Caco-2 (cell line): ENCODE data around the gene CDCA7. TPM values are rescaled to one million over a fixed set of nuclear protein-coding genes. Genes with fewer than 3 reads are reported as not detected.

Experiments used
- BruUV-seq: library from RNA; stranded (reverse); fragments of 400-500 nt; replicated peaks from 2 replicates; lab custom pipeline; 2021; lab: Mats Ljungman, UMichigan
- CTCF ChIA-PET: fragments of 300-600 bp; sonication (Branson Sonifier 250); formaldehyde crosslinking; loops from one replicate; lab custom pipeline; 2022; ENCODE audit warnings: antibody characterized with exemption; lab: Charles Lee
- POLR2A ChIA-PET: fragments of 300-600 bp; sonication (Branson Sonifier 250); formaldehyde crosslinking; loops from one replicate; lab custom pipeline; 2022; ENCODE audit warnings: antibody characterized with exemption; lab: Charles Lee
- DNase-seq, 2 experiments: peaks; one replicate each; pipeline versions ENCODE4 v3.0.0 to v3.0.0-alpha.2; 2020 to 2022
- H3K27me3 ChIP-seq: replicated peaks from 2 replicates; pipeline ENCODE4 v1.6.0; 2011; ENCODE audit warnings: low read length; ENCODE audit not compliant: control insufficient read depth, insufficient read depth
- H3K36me3 ChIP-seq: 2 replicates; pipeline ENCODE4 v1.5.1; 2011; ENCODE audit warnings: low read length; ENCODE audit not compliant: control insufficient read depth, insufficient read depth
- H3K4me1 ChIP-seq: fragments of 250-450 bp; sonication (Bioruptor Pico); 2 replicates; pipeline ENCODE4 v1.5.1; 2020; ENCODE audit warnings: mild to moderate bottlenecking
- H3K4me3 ChIP-seq: 2 replicates; pipeline ENCODE4 v1.5.1; 2011; ENCODE audit warnings: low read depth, mild to moderate bottlenecking, control low read depth, low read length
- H3K9me3 ChIP-seq: fragments of 250-450 bp; sonication (Bioruptor Pico); 2 replicates; pipeline ENCODE4 v1.5.1; 2020; ENCODE audit warnings: mild to moderate bottlenecking, moderate library complexity
- H3K27ac Mint-ChIP-seq: one replicate; pipeline ENCODE4 v1.8.0; 2022; ENCODE audit warnings: mixed read lengths; ENCODE audit not compliant: unreplicated experiment
- H3K27me3 Mint-ChIP-seq: one replicate; pipeline ENCODE4 v1.8.0; 2022; ENCODE audit warnings: mixed read lengths; ENCODE audit not compliant: insufficient read depth, unreplicated experiment
- H3K36me3 Mint-ChIP-seq: one replicate; pipeline ENCODE4 v1.8.0; 2022; ENCODE audit warnings: mild to moderate bottlenecking, mixed read lengths; ENCODE audit not compliant: insufficient read depth, unreplicated experiment
- H3K4me1 Mint-ChIP-seq: one replicate; pipeline ENCODE4 v1.8.0; 2022; ENCODE audit warnings: low read depth, mixed read lengths; ENCODE audit not compliant: unreplicated experiment
- H3K4me3 Mint-ChIP-seq: one replicate; pipeline ENCODE4 v1.8.0; 2022; ENCODE audit warnings: mild to moderate bottlenecking, moderate library complexity, mixed read lengths; ENCODE audit not compliant: unreplicated experiment
- H3K9me3 Mint-ChIP-seq: one replicate; pipeline ENCODE4 v1.8.0; 2022; ENCODE audit warnings: mixed read lengths; ENCODE audit not compliant: unreplicated experiment
- intact Hi-C: fragments of 100-400 bp; cut with micrococcal nuclease; formaldehyde crosslinking; loops from one replicate; pipeline ENCODE4 v1.10.0; 2022; ENCODE audit not compliant: unreplicated experiment
- total RNA-seq: library from RNA; stranded (reverse); gene quantifications from 2 replicates; pipeline ENCODE4 v1.2.3, GENCODE V29; 2022
- TF ChIP-seq, protein P1 (sequence below), 2 experiments: fragments of 200-600 bp in 1 of 2; IDR thresholded peaks; 1 replicate in 1 of 2; 2 replicates in 1 of 2; pipeline versions ENCODE4 v1.5.1 to v1.8.0; 2011 to 2022; ENCODE audit warnings: antibody characterized with exemption in 1 of 2, control low read depth in 1 of 2, inconsistent platforms in 1 of 2, low read depth in 1 of 2, low read length in 1 of 2, mild to moderate bottlenecking in 1 of 2, moderate library complexity in 1 of 2; ENCODE audit not compliant: insufficient read depth in 1 of 2, severe bottlenecking in 1 of 2, unreplicated experiment in 1 of 2

The CDCA7 gene
- total RNA-seq, 1 experiment from 2014 or later = 58.1 TPM

DNA sequence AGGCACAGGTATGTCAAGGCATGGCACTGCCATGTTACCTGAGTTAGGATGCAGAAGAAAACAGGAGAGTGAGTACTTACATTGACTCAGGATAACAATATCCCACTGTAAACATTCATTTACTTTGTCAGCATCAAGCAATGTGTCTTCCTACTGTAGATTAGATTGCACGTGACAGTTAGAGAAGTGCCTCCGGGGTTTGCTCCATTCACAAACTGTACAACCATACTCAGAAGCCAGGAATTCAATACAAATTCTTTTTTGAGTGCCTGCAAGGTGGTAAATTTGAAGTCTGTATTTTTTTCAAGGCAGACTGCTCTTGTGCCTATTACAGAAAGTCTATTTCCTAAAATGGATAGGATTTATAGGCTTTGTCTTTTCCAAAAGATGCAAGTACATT lies 34.1 kb downstream of the CDCA7 start:
- TF ChIP-seq, protein P1, sequence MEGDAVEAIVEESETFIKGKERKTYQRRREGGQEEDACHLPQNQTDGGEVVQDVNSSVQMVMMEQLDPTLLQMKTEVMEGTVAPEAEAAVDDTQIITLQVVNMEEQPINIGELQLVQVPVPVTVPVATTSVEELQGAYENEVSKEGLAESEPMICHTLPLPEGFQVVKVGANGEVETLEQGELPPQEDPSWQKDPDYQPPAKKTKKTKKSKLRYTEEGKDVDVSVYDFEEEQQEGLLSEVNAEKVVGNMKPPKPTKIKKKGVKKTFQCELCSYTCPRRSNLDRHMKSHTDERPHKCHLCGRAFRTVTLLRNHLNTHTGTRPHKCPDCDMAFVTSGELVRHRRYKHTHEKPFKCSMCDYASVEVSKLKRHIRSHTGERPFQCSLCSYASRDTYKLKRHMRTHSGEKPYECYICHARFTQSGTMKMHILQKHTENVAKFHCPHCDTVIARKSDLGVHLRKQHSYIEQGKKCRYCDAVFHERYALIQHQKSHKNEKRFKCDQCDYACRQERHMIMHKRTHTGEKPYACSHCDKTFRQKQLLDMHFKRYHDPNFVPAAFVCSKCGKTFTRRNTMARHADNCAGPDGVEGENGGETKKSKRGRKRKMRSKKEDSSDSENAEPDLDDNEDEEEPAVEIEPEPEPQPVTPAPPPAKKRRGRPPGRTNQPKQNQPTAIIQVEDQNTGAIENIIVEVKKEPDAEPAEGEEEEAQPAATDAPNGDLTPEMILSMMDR (IDR thresholded peaks at IDR 0.05; ENCODE audit: insufficient read depth in 1 of 2, low read depth in 1 of 2, low read length in 1 of 2, severe bottlenecking in 1 of 2, unreplicated experiment in 1 of 2) = no peak
- Mint-ChIP-seq H3K36me3 (no peaks in the 10 kb centered on the region), H3K27ac (no peak overlapping the region), H3K9me3 (no peaks in the 10 kb centered on the region), H3K27me3 (no peaks in the 10 kb centered on the region), H3K4me3 (no peak overlapping the region), H3K4me1 (no peaks in the 10 kb centered on the region)
- intact Hi-C loops = no loop called here
- Histone ChIP-seq H3K27me3 (no peaks in the 10 kb centered on the region), H3K9me3 (no peaks in the 10 kb centered on the region), H3K36me3 (no peaks in the 10 kb centered on the region), H3K4me3 (no peak overlapping the region), H3K4me1 (no peaks in the 10 kb centered on the region)
- BruUV-seq = no TSS peak
- DNase-seq = no peak
- ChIA-PET CTCF (no interaction called here), POLR2A (no interaction called here)

DNA sequence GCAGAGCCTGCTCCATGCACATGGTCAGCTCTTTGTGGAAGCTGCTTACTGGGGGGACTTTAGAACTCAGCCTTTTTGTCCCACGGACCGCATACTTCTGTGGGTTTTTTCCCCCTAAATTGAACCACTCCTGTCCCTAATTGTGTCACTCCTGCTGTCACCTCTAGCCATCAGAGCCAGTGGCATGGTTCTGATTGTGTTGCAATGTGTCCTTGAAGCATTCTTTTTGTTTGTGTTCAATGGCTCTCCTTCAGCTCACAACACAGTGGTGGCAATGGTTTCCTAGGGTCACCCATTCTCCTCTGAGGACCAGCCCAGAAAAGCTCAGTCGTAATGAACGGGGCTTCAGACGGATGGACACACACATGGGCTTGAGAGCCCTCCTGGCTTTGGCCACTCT lies 35.4 kb downstream of the CDCA7 start:
- ChIA-PET CTCF (no interaction called here), POLR2A (no interaction called here)
- intact Hi-C loops = loop anchor here (10.0 kb wide), 1 partner anchor 585 kb away; no protein-coding TSS in a partner anchor
- Histone ChIP-seq H3K9me3 (no peaks in the 10 kb centered on the region), H3K27me3 (no peaks in the 10 kb centered on the region), H3K36me3 (no peaks in the 10 kb centered on the region), H3K4me3 (no peak overlapping the region), H3K4me1 (no peaks in the 10 kb centered on the region; the same call in 1 of the 2 replicates)
- no peak overlapping the region for H3K4me3 Mint-ChIP-seq
- TF ChIP-seq, protein P1 (IDR thresholded peaks at IDR 0.05; ENCODE audit: insufficient read depth in 1 of 2, low read depth in 1 of 2, low read length in 1 of 2, severe bottlenecking in 1 of 2, unreplicated experiment in 1 of 2) = no peak
- no TSS peak for BruUV-seq
- H3K9me3 Mint-ChIP-seq = no peaks in the 10 kb centered on the region
- peaks cover 1% of the 10 kb centered on the region for H3K27me3 Mint-ChIP-seq
- no peaks in the 10 kb centered on the region for H3K36me3 Mint-ChIP-seq
- H3K27ac Mint-ChIP-seq = no peak overlapping the region
- peaks cover 2% of the 10 kb centered on the region for H3K4me1 Mint-ChIP-seq
- DNase-seq = no peak

DNA sequence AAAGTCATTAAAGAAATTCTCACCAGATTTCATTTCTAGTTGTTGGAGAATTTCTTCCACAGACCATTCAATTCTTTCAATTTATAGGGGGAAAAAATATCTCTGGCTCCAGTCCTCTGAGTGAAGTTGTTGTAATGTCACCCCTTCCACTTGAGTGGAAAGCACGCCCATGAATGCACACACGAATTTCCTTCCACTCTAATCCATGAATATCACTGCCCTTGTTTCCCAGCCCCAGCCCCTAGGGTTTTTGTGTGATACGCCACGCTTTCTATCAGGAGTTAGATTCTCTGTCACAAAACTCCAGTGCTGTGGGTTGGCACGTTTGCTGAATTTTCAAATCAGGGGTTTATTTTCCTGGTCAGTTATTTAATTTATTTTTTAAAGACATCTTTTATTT lies 38.1 kb downstream of the CDCA7 start:
- H3K9me3 Mint-ChIP-seq = no peaks in the 10 kb centered on the region
- no TSS peak for BruUV-seq

More for the DNA sequence above, 38.1 kb downstream of the CDCA7 start:
- Mint-ChIP-seq H3K27me3 (peaks cover 2% of the 10 kb centered on the region), H3K4me1 (peaks cover 5% of the 10 kb centered on the region), H3K4me3 (no peak overlapping the region), H3K36me3 (no peaks in the 10 kb centered on the region), H3K27ac (no peak overlapping the region)
- ChIA-PET POLR2A (no interaction called here), CTCF (no interaction called here)
- no peaks in the 10 kb centered on the region for H3K36me3 ChIP-seq
- intact Hi-C loops = loop anchor here (10.0 kb wide), 1 partner anchor 588 kb away; no protein-coding TSS in a partner anchor
- H3K4me3 ChIP-seq = no peak overlapping the region
- H3K27me3 ChIP-seq = no peaks in the 10 kb centered on the region
- TF ChIP-seq, protein P1 (IDR thresholded peaks at IDR 0.05; ENCODE audit: insufficient read depth in 1 of 2, low read depth in 1 of 2, low read length in 1 of 2, severe bottlenecking in 1 of 2, unreplicated experiment in 1 of 2) = no peak
- H3K4me1 ChIP-seq = no peaks in the 10 kb centered on the region; the same call in 1 of the 2 replicates
- DNase-seq = no peak
- no peaks in the 10 kb centered on the region for H3K9me3 ChIP-seq
